ENCODE data around the gene BGN.
A peak's percentile ranks its signal among the peaks of the same experiment; 100 is the strongest.

BGN gene

DNA sequence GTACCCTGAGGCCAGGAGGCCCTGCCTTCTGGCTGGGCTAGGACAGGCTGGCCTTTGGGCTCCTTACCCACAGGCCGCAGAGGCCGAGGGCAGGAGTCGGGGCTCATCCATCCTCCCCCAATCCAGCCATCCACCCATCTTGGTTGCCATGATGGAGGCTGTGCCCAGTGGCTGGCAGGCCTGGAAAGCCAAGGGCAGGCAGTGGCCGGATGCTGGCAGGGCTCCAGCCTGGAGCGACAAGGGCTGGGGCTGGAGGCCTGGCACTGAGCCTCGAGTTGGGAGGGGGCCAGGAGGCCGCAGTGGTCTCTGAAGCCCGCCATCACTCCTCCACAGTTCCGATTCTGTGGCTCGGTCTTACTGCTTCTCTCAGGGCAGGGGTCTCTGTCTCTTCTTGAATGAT, 8.6 kb upstream of the BGN start:
- no peak for DNase-seq

- DNase-seq: no peak
These were observed 7.1 kb upstream of the BGN start for GRCh38 chrX:153487590-153488071.

DNA sequence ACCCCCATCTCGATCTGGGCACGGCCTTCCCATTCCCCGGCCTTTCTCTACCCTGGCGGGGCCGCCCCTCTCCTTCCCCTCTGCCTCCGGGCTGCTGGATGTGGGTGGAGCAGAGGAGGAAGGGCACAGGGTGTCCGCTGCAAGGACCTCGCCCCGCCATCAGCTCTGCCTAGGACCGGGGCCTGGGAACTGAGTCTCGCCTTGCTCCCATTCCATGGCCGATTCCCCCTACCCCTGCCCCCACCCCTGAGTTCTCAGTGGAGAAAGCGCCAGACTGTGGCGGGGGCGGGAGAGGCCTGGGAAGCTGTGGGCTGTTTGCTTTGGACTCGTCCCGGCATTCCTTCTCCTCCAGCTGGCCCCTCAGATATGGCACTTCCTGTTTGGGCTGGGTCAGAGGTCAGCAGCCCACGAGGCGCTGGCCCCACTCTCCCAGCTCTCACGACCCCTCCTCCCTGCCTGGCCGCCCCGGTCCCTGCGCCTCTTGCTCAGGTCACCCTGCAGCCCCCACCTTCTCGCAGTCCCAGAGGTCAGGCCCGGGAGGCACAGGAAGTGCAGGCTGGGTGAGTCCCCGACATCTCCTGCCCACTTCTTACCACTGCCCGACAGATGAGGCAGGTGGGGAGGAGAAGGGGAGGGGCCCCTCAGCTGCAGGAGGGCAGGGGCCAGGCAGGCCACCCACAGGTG, 6.4 kb upstream of the BGN start:
- peak; percentile 32 for DNase-seq

- DNase-seq: no peak
These were observed 4.4 kb upstream of the BGN start for GRCh38 chrX:153490217-153490930.

- DNase-seq: no peak
These were observed 3.3 kb upstream of the BGN start for GRCh38 chrX:153491351-153491914.

DNA sequence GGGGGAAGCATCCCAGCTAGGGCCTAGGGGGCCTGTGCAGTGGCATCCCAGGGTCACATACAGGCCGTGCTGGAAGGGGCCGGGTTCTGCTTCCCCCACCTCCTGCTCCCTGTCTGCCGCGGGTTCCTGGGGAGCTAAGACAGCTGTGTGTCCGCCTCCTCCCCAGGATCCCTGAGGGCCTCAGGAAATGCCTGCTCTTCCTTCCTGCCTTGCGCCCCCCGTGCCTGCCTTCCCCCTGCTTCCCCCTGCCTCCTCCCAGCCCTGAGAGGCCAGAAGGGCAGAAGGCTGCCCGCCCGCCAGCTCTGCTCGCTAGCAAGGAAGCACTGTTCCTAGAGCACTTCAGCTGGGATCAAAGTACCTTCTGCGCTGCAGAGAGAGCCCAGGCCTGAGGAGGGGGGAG, 2.9 kb upstream of the BGN start:
- DNase-seq: no peak

- no peak for DNase-seq
These were observed 2.2 kb upstream of the BGN start for GRCh38 chrX:153492543-153492942.

- DNase-seq: peak; percentile 17
These were observed 1.7 kb upstream of the BGN start for GRCh38 chrX:153493085-153493484.

DNA sequence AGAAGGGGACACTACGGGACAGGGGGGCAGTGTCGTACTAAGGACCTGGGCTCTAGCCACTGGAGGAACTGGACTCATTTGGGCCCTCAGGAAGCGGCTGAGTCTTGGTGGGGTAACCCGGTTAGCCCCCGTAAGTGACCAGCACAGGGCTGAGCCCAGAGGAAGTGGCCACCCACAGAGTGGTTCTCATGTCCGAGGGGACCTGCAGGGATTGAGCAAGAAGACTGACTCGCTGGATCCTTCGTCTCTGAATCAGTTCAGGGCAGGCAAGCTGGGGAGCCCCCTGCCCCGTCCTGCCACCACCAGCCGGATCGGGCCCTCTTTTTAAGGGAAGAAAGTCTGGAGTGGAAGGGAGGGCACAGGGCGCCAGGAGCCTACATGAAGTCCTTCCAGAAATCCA, 719 bp upstream of the BGN start:
- no peak for DNase-seq

- peak; percentile 10 for DNase-seq
These were observed 577 bp downstream of the BGN start for GRCh38 chrX:153495362-153495751.

DNA sequence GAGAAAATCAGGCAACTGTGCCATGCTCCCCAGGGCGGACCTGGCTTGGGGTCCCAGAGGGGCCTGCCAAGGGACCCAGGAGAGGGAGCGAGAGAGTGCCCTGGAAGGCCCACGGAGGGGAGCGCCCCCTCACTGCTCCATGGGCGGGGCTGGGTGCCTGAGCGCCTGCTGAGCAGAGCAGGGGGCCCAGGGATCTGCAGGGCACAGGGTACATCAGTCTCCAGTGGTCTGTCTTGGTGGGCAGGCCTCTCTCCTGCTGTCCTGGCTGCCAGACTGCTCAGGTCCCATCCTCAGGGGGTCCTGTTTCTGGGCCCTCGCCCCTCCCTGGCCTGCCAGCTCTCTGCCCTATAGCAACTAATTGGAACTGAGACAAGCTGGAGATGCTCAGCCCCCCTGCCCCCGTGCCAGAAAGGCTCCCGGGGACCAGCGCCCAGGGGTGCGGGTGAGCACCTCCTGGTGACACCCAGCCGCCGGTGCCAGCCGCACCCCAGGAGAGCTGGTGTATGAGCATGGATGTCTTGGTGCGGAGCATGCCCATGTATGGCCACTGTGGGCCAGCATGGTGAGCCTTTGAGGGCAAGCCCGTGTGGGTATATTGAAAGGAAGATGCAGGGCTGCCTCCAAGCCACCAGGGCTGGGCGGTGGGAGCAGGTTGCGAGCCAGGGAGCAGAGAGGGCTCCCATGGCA, 1.3 kb downstream of the BGN start:
- DNase-seq: no peak

- DNase-seq: no peak
These were observed 1.8 kb downstream of the BGN start for GRCh38 chrX:153496590-153496959.

- no peak for DNase-seq
These were observed 3.7 kb downstream of the BGN start for GRCh38 chrX:153498453-153498852.

- DNase-seq: no peak
These were observed 4.6 kb downstream of the BGN start for GRCh38 chrX:153499341-153499740.

DNA sequence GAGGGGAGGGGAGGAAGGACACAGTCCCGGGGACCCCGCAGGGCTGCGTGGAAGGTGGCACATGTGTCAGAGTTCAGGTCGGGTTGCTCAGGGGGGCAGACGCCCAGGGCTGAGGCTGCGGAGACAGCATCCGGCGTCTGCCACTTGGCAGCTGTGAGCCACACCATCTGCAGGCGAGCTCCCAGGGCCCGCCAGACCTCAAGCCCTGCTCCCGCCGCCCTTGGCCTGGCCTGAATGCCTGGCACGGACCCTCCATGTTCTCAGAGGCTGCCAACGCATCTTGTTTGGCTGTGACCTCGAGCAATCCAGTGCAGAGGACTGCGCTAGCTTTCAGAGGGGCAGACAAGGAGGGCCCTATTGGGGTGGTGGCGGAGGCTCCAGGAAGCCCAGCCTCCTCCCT, 5.1 kb downstream of the BGN start:
- DNase-seq: no peak

DNA sequence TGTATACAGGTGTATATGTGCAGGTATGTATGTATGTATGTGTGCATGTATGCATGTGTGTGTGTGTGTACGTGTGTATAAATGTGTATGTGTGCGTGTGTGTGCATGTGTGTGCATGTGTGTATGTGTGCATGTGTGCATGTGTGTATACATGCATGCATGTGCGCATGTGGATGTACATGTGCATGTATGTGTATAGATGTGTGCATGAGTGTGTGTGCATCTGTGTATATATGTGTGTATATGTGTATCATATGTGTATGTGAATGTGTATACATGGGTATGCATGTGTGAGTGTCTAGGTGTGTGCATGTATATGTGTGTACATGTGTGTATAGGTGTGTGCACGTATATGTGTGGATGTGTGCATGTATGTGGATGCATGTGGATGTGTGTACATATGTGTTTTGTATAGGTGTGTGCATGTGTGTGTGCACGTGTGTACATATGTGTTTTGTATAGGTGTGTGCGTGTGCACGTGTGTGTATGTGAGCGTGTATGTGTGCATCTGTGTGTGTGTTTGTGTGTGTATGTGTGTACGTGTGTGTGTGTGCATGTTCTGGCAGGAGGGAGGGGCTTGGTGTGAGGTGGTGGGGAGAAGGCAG, 6.0 kb downstream of the BGN start:
- DNase-seq: no peak

- DNase-seq: no peak
These were observed 6.8 kb downstream of the BGN start for GRCh38 chrX:153501530-153501929.

DNA sequence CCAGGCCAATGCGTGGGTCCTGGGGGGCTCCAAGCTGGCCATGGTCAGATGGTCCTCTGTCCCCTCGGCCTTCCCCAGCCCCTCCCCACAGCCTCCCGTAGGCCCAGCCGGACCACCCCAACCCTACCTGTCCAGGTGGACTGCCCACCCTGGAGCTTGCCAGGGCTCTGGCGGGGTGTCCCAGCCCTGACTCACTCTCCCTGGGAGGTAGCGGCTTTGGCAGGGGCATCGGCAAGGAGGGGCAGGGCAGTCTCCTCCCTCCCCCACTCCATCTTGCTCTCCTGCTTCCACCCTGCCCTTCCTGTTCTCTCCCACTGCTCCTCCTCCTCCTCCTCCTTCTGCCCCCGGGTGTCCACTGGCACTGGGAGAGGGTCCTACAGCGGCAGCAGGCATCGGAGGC, 7.4 kb downstream of the BGN start:
- DNase-seq: no peak

- no peak for DNase-seq
These were observed 8.0 kb downstream of the BGN start for GRCh38 chrX:153502796-153503195.

GRCh38 chrX:153504445-153505016, 9.8 kb downstream of the BGN start:
- no peak for DNase-seq

GRCh38 chrX:153505361-153505760, 10.6 kb downstream of the BGN start:
- no peak for DNase-seq

- peak; percentile 6 for DNase-seq
These were observed 12.9 kb downstream of the BGN start for GRCh38 chrX:153507484-153508178.
